ENCODE data around the gene ADAMTSL4. TPM values are rescaled to one million over a fixed set of nuclear protein-coding genes. Genes with fewer than 3 reads are reported as not detected.
"Not testable (repeated sequence)": the region's sequence is repeated elsewhere in the genome, so short reads cannot be mapped to it uniquely, and the experiment has no call there.

ADAMTSL4 gene
- total RNA-seq, 1 donor from 2014 or later: 0.46 TPM

DNA sequence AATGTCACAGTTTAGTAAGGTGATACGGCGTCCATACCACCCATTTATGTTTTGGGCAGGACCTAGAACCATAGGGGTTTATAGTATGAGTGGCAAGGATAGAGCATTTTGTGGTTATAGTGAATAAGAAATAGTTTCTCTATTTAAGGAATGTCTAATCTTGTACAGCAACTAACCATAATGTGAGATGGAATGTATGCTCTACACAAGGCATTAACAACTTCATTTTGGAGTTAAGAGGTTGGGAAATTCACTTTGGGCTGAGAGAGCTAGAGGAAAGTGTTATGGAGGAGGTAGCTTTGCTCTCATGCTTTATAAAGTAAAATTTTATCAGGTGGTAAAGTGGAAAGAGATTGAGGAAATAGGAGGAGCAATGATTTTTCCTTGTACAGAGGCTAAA is 33.2 kb downstream of the ADAMTSL4 start:
- no peak for DNase-seq (ENCODE audit: low read depth)
- H3K27me3 ChIP-seq (ENCODE audit: control insufficient read depth, insufficient read depth, low read length): no peaks in the 10 kb centered on the region
- TF ChIP-seq, protein P1, sequence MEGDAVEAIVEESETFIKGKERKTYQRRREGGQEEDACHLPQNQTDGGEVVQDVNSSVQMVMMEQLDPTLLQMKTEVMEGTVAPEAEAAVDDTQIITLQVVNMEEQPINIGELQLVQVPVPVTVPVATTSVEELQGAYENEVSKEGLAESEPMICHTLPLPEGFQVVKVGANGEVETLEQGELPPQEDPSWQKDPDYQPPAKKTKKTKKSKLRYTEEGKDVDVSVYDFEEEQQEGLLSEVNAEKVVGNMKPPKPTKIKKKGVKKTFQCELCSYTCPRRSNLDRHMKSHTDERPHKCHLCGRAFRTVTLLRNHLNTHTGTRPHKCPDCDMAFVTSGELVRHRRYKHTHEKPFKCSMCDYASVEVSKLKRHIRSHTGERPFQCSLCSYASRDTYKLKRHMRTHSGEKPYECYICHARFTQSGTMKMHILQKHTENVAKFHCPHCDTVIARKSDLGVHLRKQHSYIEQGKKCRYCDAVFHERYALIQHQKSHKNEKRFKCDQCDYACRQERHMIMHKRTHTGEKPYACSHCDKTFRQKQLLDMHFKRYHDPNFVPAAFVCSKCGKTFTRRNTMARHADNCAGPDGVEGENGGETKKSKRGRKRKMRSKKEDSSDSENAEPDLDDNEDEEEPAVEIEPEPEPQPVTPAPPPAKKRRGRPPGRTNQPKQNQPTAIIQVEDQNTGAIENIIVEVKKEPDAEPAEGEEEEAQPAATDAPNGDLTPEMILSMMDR (IDR thresholded peaks at IDR 0.05; ENCODE audit: insufficient read depth, low read length, poor library complexity, severe bottlenecking): no peak
- H3K4me3 ChIP-seq (ENCODE audit: low read depth, low read length): no peak overlapping the region
- peaks cover 3% of the 10 kb centered on the region for H3K36me3 ChIP-seq (ENCODE audit: control insufficient read depth, insufficient read depth, low read length)

DNA sequence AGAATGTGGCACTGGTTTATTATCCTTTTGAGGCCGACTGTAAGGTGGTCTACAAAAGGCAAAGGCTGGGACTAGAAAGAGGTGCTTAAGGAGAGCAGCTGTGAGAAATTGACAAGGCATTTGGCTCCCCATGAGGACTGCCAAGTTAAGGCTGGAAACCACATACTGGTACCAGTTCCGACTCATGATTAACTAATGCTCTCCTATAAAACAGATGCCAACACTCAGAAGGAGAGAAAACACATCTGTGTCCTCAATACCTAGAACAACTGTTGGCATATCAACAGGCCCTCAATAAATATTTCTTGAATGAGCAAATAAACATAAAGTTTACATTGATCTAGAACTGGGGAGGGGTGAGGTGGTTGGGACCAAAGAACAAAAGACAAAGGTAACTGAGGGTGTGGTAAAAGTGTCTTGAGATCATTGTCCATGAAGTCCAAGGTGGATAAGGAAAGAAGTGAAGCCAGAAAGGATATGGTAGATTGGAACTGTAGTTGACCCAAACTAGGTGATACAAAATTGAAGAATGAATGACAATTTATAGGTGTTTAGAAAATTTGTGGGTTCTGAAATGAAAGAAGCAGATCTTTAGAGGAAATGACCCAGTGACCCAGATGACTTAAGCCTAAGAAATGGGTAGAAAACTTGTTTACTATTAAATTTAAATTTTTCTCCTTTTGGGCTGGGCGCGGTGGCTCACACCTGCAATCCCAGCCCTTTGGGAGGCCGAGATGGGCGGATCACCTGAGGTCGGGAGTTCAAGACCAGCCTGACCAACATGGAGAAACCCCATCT is 47.1 kb downstream of the ADAMTSL4 start:
- DNase-seq (ENCODE audit: low read depth): no peak
- TF ChIP-seq, protein P1 (IDR thresholded peaks at IDR 0.05; ENCODE audit: insufficient read depth, low read length, poor library complexity, severe bottlenecking): no peak
- H3K4me3 ChIP-seq (ENCODE audit: low read depth, low read length): no peak overlapping the region

DNA sequence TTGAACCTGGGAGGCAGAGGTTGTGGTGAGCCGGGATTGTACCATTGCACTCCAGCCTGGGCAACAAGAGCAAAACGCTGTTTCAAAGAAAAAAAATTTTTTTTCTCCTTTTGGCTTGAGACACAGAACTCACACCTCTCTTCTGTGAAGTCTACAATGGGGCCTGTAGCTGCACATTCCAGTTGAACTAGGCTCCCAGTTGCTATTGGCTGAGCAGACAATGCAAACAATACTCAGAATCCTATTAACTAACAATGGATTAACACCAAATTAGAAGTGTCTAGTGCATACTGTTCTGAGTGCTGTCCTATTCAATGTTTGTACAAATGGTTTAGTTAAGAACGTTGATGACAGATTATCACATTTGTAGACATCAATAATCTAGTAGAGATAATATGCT is 47.8 kb downstream of the ADAMTSL4 start:
- Histone ChIP-seq H3K4me3 (ENCODE audit: low read depth, low read length) (no peak overlapping the region), H3K36me3 (ENCODE audit: control insufficient read depth, insufficient read depth, low read length) (no peaks in the 10 kb centered on the region), H3K27me3 (ENCODE audit: control insufficient read depth, insufficient read depth, low read length) (no peaks in the 10 kb centered on the region)
- TF ChIP-seq, protein P1 (IDR thresholded peaks at IDR 0.05; ENCODE audit: insufficient read depth, low read length, poor library complexity, severe bottlenecking): no peak
- DNase-seq (ENCODE audit: low read depth): no peak

More for the DNA sequence above, 47.1 kb downstream of the ADAMTSL4 start:
- H3K27me3 ChIP-seq (ENCODE audit: control insufficient read depth, insufficient read depth, low read length): no peaks in the 10 kb centered on the region
- H3K36me3 ChIP-seq (ENCODE audit: control insufficient read depth, insufficient read depth, low read length): no peaks in the 10 kb centered on the region

DNA sequence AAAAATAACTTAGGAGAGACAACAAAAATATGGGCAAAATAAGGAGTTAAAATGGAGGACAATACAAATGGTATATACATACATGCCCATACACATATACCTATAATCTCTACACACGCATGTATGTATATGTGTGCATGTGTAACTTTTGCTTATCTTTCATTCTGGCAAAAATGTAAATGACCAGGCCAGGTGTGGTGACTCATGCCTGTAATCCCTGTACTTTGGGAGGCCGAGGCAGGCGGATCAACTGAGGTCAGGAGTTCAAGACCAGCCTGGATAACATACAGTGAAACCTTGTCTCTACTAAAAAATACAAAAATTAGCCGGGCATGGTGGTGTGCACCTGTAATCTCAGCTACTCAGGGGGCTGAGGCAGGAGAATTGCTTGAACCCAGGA is 49.1 kb downstream of the ADAMTSL4 start:
- not testable (repeated sequence) for H3K36me3 ChIP-seq (ENCODE audit: control insufficient read depth, insufficient read depth, low read length); H3K27me3 ChIP-seq (ENCODE audit: control insufficient read depth, insufficient read depth, low read length); H3K4me3 ChIP-seq (ENCODE audit: low read depth, low read length); DNase-seq (ENCODE audit: low read depth)

DNA sequence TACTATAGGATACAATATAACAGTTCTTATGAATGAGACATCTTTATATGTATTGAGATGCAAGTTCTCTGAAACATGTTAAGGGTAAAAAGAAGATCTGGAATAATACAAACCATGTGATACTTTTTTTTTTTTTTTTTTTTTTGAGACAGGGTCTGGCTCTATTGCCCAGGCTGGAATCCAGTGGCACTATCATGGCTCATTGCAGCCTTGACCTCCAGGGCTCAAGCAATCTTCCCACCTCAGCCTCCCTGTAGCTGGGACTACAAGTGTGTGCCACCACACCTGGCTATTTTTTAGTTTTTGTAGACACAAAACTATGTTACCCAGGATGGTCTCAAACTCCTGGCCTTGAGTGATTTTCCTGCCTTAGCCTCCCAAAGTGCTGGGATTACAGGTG is 52.3 kb downstream of the ADAMTSL4 start:
- DNase-seq (ENCODE audit: low read depth): no peak
- Histone ChIP-seq H3K4me3 (ENCODE audit: low read depth, low read length) (no peak overlapping the region), H3K27me3 (ENCODE audit: control insufficient read depth, insufficient read depth, low read length) (no peaks in the 10 kb centered on the region), H3K36me3 (ENCODE audit: control insufficient read depth, insufficient read depth, low read length) (no peaks in the 10 kb centered on the region)
- TF ChIP-seq, protein P1 (IDR thresholded peaks at IDR 0.05; ENCODE audit: insufficient read depth, low read length, poor library complexity, severe bottlenecking): no peak

DNA sequence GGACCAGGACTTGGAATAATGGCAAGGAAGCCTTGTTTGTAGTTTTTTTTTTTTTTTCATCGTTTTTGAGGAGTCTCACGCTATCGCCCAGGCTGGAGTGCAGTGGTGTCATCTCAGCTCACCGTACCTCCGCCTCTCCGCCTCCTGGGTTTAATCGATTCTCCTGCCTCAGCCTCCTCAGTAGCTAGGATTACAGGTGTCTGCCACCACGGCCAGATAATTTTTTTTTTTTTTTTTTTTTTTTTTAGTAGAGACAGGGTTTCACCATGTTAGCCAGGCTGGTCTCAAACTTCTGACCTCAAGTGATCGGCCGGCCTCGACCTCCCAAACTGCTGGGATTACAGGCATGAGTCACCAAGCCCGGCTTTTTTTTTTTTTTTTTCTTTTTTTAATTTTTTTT is 53.2 kb downstream of the ADAMTSL4 start:
- H3K36me3 ChIP-seq (ENCODE audit: control insufficient read depth, insufficient read depth, low read length); H3K27me3 ChIP-seq (ENCODE audit: control insufficient read depth, insufficient read depth, low read length); DNase-seq (ENCODE audit: low read depth); H3K4me3 ChIP-seq (ENCODE audit: low read depth, low read length): not testable (repeated sequence)

DNA sequence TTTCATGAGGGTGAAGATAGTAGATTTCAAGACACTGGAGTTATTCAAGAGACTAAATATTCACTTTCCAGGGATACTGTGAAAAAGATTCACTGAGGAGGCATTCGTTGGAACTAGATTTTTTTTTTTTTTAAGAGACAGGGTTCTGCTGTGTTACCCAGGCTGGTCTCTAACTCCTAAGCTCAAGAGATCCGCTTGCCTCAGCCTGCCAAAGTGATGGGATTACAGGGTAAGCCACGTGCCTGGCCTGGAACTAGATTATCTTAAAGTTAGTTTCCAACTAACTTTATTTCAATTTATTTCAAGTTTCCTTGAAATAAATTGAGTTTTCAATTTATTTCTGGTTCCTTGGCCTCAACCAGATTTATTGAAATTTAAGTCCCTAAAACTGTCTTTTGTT is 54.5 kb downstream of the ADAMTSL4 start:
- DNase-seq (ENCODE audit: low read depth): no peak
- H3K27me3 ChIP-seq (ENCODE audit: control insufficient read depth, insufficient read depth, low read length): no peaks in the 10 kb centered on the region
- H3K4me3 ChIP-seq (ENCODE audit: low read depth, low read length): no peak overlapping the region
- no peaks in the 10 kb centered on the region for H3K36me3 ChIP-seq (ENCODE audit: control insufficient read depth, insufficient read depth, low read length)
- TF ChIP-seq, protein P1 (IDR thresholded peaks at IDR 0.05; ENCODE audit: insufficient read depth, low read length, poor library complexity, severe bottlenecking): no peak
